CD4-positive, alpha-beta T cell treated with Interferon gamma for 1 hour (primary cell): ENCODE results near the gene LIF.
A peak's percentile ranks its signal among the peaks of the same experiment; 100 is the strongest.

Experiments used
- DNase-seq: peaks from one replicate; pipeline ENCODE4 v3.0.0-alpha.2; 2020

Gene LIF

GRCh38 chr22:30245985-30246813 is at the start of gene LIF:
Gene LIF (minus strand): TSS chr22:30246759. CDS start chr22:30246695, 64 bp downstream.
- peak; percentile 40 for DNase-seq

- DNase-seq, result no peak
Measured at GRCh38 chr22:30296324-30296723, 49.8 kb upstream of the LIF start.

- no peak for DNase-seq
Measured at GRCh38 chr22:30295576-30295975, 49.0 kb upstream of the LIF start.

GRCh38 chr22:30294830-30295229 is 48.3 kb upstream of the LIF start:
- no peak for DNase-seq

- DNase-seq, result no peak
Measured at GRCh38 chr22:30294066-30294465, 47.5 kb upstream of the LIF start.

- no peak for DNase-seq
Measured at GRCh38 chr22:30293026-30293425, 46.5 kb upstream of the LIF start.

- no peak for DNase-seq
Measured at GRCh38 chr22:30292069-30292970, 45.8 kb upstream of the LIF start.

GRCh38 chr22:30291058-30291892 is 44.7 kb upstream of the LIF start:
- no peak for DNase-seq

- no peak for DNase-seq
Measured at GRCh38 chr22:30290342-30291057, 43.9 kb upstream of the LIF start.

GRCh38 chr22:30289980-30290313 is 43.4 kb upstream of the LIF start:
- no peak for DNase-seq

GRCh38 chr22:30289141-30289979 is 42.8 kb upstream of the LIF start, which contains the start of gene CASTOR1:
Gene CASTOR1 (minus strand): TSS chr22:30289505. CDS start chr22:30289497, 8 bp downstream.
- peak; percentile 87 for DNase-seq

GRCh38 chr22:30288419-30289140 is 42.0 kb upstream of the LIF start:
- no peak for DNase-seq

- DNase-seq, result peak; percentile 85
Measured at GRCh38 chr22:30287648-30288418, 41.3 kb upstream of the LIF start.

- peak; percentile 79 for DNase-seq
Measured at GRCh38 chr22:30286813-30287647, 40.5 kb upstream of the LIF start.

GRCh38 chr22:30286331-30286730 is 39.8 kb upstream of the LIF start:
- DNase-seq, result no peak

GRCh38 chr22:30285846-30286200 is 39.3 kb upstream of the LIF start:
- no peak for DNase-seq

GRCh38 chr22:30285176-30285845 is 38.8 kb upstream of the LIF start:
- no peak for DNase-seq

- DNase-seq, result no peak
Measured at GRCh38 chr22:30284666-30285065, 38.1 kb upstream of the LIF start.
